GM18951 (cell line): ENCODE results near the gene FRMD4B.

Experiments
- POLR2A ChIP-seq: IDR thresholded peaks from 4 replicates; pipeline ENCODE4 v1.6.1; 2011; ENCODE audit warnings: mild to moderate bottlenecking; ENCODE audit not compliant: insufficient read length, insufficient read depth; ENCODE audit errors: extremely low read depth
- in situ Hi-C: fragments of 300-500 bp; cut with MboI; formaldehyde crosslinking; loops from one replicate; pipeline ENCODE4 v1.12.0; 2022; ENCODE audit warnings: low sequenced_read_pairs, mixed read lengths, inconsistent platforms; ENCODE audit not compliant: unreplicated experiment

Gene FRMD4B

GRCh38 chr3:69178838-69179739 lies 206.8 kb downstream of the FRMD4B start:
- no peak for TF ChIP-seq POLR2A
- in situ Hi-C loops: no loop called here

- TF ChIP-seq POLR2A: no peak
Measured at GRCh38 chr3:69178082-69178481, 207.8 kb downstream of the FRMD4B start.

GRCh38 chr3:69174871-69175737 lies 210.8 kb downstream of the FRMD4B start:
- no peak for TF ChIP-seq POLR2A
- in situ Hi-C loops: loop anchor here (25.0 kb wide), 2 partner anchors 262 to 487 kb away; no protein-coding TSS in a partner anchor

More at GRCh38 chr3:69178082-69178481, 207.8 kb downstream of the FRMD4B start:
- in situ Hi-C loops: no loop called here

GRCh38 chr3:69174445-69174844 lies 211.4 kb downstream of the FRMD4B start:
- TF ChIP-seq POLR2A: no peak
- in situ Hi-C loops: loop anchor here (25.0 kb wide), 2 partner anchors 263 to 488 kb away; no protein-coding TSS in a partner anchor

- in situ Hi-C loops: loop anchor here (25.0 kb wide), 2 partner anchors 265 to 490 kb away; no protein-coding TSS in a partner anchor
- no peak for TF ChIP-seq POLR2A
Measured at GRCh38 chr3:69172058-69172457, 213.8 kb downstream of the FRMD4B start.

GRCh38 chr3:69166446-69166845 lies 219.4 kb downstream of the FRMD4B start:
- no peak for TF ChIP-seq POLR2A
- in situ Hi-C loops: loop anchor here (25.0 kb wide), 2 partner anchors 271 to 496 kb away; no protein-coding TSS in a partner anchor

- no peak for TF ChIP-seq POLR2A
- in situ Hi-C loops: loop anchor here (25.0 kb wide), 2 partner anchors 272 to 497 kb away; no protein-coding TSS in a partner anchor
Measured at GRCh38 chr3:69165744-69166143, 220.1 kb downstream of the FRMD4B start.

GRCh38 chr3:69164296-69164695 lies 221.6 kb downstream of the FRMD4B start:
- no peak for TF ChIP-seq POLR2A
- in situ Hi-C loops: loop anchor here (25.0 kb wide), 2 partner anchors 273 to 498 kb away; no protein-coding TSS in a partner anchor

GRCh38 chr3:69162308-69162980 lies 223.4 kb downstream of the FRMD4B start:
- TF ChIP-seq POLR2A: no peak
- in situ Hi-C loops: loop anchor here (25.0 kb wide), 2 partner anchors 275 to 500 kb away; no protein-coding TSS in a partner anchor

- TF ChIP-seq POLR2A: no peak
- in situ Hi-C loops: loop anchor here (25.0 kb wide), 2 partner anchors 276 to 501 kb away; no protein-coding TSS in a partner anchor
Measured at GRCh38 chr3:69161587-69162307, 224.1 kb downstream of the FRMD4B start.

- TF ChIP-seq POLR2A: no peak
Measured at GRCh38 chr3:69160525-69160924, 225.4 kb downstream of the FRMD4B start.

GRCh38 chr3:69160107-69160506 lies 225.8 kb downstream of the FRMD4B start:
- in situ Hi-C loops: loop anchor here (25.0 kb wide), 2 partner anchors 277 to 502 kb away; no protein-coding TSS in a partner anchor
- TF ChIP-seq POLR2A: no peak

More at GRCh38 chr3:69160525-69160924, 225.4 kb downstream of the FRMD4B start:
- in situ Hi-C loops: loop anchor here (25.0 kb wide), 2 partner anchors 277 to 502 kb away; no protein-coding TSS in a partner anchor

- in situ Hi-C loops: no loop called here
- no peak for TF ChIP-seq POLR2A
Measured at GRCh38 chr3:69149586-69149985, 236.3 kb downstream of the FRMD4B start.
